Ectodermal cell (in vitro differentiated cells): ENCODE results near the gene NUP210.

ENCODE experiments used
- H3K27ac ChIP-seq: 2 replicates; pipeline ENCODE4 v1.7.0; 2013; ENCODE audit warnings: mild to moderate bottlenecking, low read depth, low read length; ENCODE audit not compliant: insufficient read depth, poor library complexity, severe bottlenecking
- H3K27me3 ChIP-seq: 2 replicates; pipeline ENCODE4 v1.7.0; 2013; ENCODE audit warnings: mild to moderate bottlenecking, low read length; ENCODE audit not compliant: insufficient read depth, control insufficient read depth, poor library complexity, severe bottlenecking
- H3K36me3 ChIP-seq: one replicate; pipeline ENCODE4 v1.7.0; 2013; ENCODE audit warnings: low read length; ENCODE audit not compliant: control insufficient read depth, insufficient read depth
- H3K4me1 ChIP-seq: one replicate; pipeline ENCODE4 v1.7.0; 2013; ENCODE audit warnings: low read length; ENCODE audit not compliant: control insufficient read depth, insufficient read depth
- H3K4me3 ChIP-seq: 2 replicates; pipeline ENCODE4 v1.7.0; 2013; ENCODE audit warnings: low read depth, low read length, control low read depth; ENCODE audit not compliant: insufficient read depth
- H3K9me3 ChIP-seq: 2 replicates; pipeline ENCODE4 v1.7.0; 2013; ENCODE audit warnings: mild to moderate bottlenecking, low read length, moderate library complexity; ENCODE audit not compliant: control insufficient read depth
- WGBS, 2 experiments: methylation state at CpG; one replicate each; pipeline ENCODE4 v1.1.7; 2013; ENCODE audit warnings: missing lambda C conversion rate in 2 of 2; 5-methylcytosine and 5-hydroxymethylcytosine counted together

NUP210 gene

GRCh38 chr3:13417166-13417947, 2.8 kb downstream of the NUP210 start:
- peaks cover 20% of the 10 kb centered on the region for H3K27me3 ChIP-seq
- H3K4me3 ChIP-seq = no peak overlapping the region
- WGBS, 2 experiments = 90 to 96% methylated on average over 6 of the region's 6 CpGs

GRCh38 chr3:13415997-13416793, 3.9 kb downstream of the NUP210 start:
- Histone ChIP-seq H3K9me3 (no peaks in the 10 kb centered on the region), H3K4me3 (no peak overlapping the region), H3K36me3 (no peaks in the 10 kb centered on the region), H3K27ac (no peak overlapping the region), H3K4me1 (peaks cover 6% of the 10 kb centered on the region), H3K27me3 (peaks cover 18% of the 10 kb centered on the region)
- 77 to 78% methylated on average over 9 of the region's 9 CpGs for WGBS, 2 experiments

More at GRCh38 chr3:13417166-13417947, 2.8 kb downstream of the NUP210 start:
- no peak overlapping the region for H3K27ac ChIP-seq
- no peaks in the 10 kb centered on the region for H3K36me3 ChIP-seq
- no peaks in the 10 kb centered on the region for H3K9me3 ChIP-seq
- peaks cover 7% of the 10 kb centered on the region for H3K4me1 ChIP-seq

- H3K4me1 ChIP-seq = no peaks in the 10 kb centered on the region
- peaks cover 10% of the 10 kb centered on the region for H3K27me3 ChIP-seq
- H3K27ac ChIP-seq = no peak overlapping the region
- H3K4me3 ChIP-seq = no peak overlapping the region
- H3K9me3 ChIP-seq = no peaks in the 10 kb centered on the region
- H3K36me3 ChIP-seq = no peaks in the 10 kb centered on the region
- 91 to 95% methylated on average over 15 of the region's 15 CpGs for whole genome bisulfite sequencing, 2 experiments
These were observed 4.7 kb downstream of the NUP210 start for GRCh38 chr3:13415236-13415986.

- 87% methylated on average over 14 of the region's 14 CpGs for WGBS, 2 experiments
- no peaks in the 10 kb centered on the region for H3K9me3 ChIP-seq
- peak overlapping the region; percentile 16 for H3K27ac ChIP-seq
- H3K4me1 ChIP-seq = no peaks in the 10 kb centered on the region
- peaks cover 5% of the 10 kb centered on the region for H3K27me3 ChIP-seq
- no peaks in the 10 kb centered on the region for H3K36me3 ChIP-seq
- H3K4me3 ChIP-seq = no peak overlapping the region
These were observed 5.9 kb downstream of the NUP210 start for GRCh38 chr3:13414040-13414729.

- Histone ChIP-seq H3K4me1 (no peaks in the 10 kb centered on the region), H3K9me3 (no peaks in the 10 kb centered on the region), H3K27me3 (no peaks in the 10 kb centered on the region), H3K36me3 (no peaks in the 10 kb centered on the region), H3K4me3 (no peak overlapping the region), H3K27ac (no peak overlapping the region)
- 95 to 97% methylated on average over 6 of the region's 6 CpGs for WGBS, 2 experiments
These were observed 8.8 kb downstream of the NUP210 start for GRCh38 chr3:13411186-13411860.

- Histone ChIP-seq H3K36me3 (no peaks in the 10 kb centered on the region), H3K4me1 (peaks cover 12% of the 10 kb centered on the region), H3K9me3 (no peaks in the 10 kb centered on the region), H3K27me3 (no peaks in the 10 kb centered on the region), H3K4me3 (no peak overlapping the region), H3K27ac (no peak overlapping the region)
- WGBS, 2 experiments = 87 to 94% methylated on average over 2 of the region's 2 CpGs
These were observed 11.2 kb downstream of the NUP210 start for GRCh38 chr3:13408890-13409289.

- no peak overlapping the region for H3K27ac ChIP-seq
- peaks cover 18% of the 10 kb centered on the region for H3K4me1 ChIP-seq
- H3K27me3 ChIP-seq = no peaks in the 10 kb centered on the region
- no peaks in the 10 kb centered on the region for H3K9me3 ChIP-seq
- H3K4me3 ChIP-seq = no peak overlapping the region
- H3K36me3 ChIP-seq = no peaks in the 10 kb centered on the region
These were observed 12.2 kb downstream of the NUP210 start for GRCh38 chr3:13407926-13408325.

- WGBS, 2 experiments = 91 to 100% methylated on average over 1 of the region's 1 CpG
- no peak overlapping the region for H3K27ac ChIP-seq
- no peaks in the 10 kb centered on the region for H3K36me3 ChIP-seq
- no peaks in the 10 kb centered on the region for H3K9me3 ChIP-seq
- H3K4me1 ChIP-seq = peaks cover 18% of the 10 kb centered on the region
- H3K27me3 ChIP-seq = no peaks in the 10 kb centered on the region
- H3K4me3 ChIP-seq = no peak overlapping the region
These were observed 12.6 kb downstream of the NUP210 start for GRCh38 chr3:13407475-13407874.

GRCh38 chr3:13406190-13406589, 13.9 kb downstream of the NUP210 start:
- Histone ChIP-seq H3K9me3 (no peaks in the 10 kb centered on the region), H3K4me1 (peaks cover 18% of the 10 kb centered on the region), H3K4me3 (no peak overlapping the region), H3K27ac (no peak overlapping the region), H3K36me3 (no peaks in the 10 kb centered on the region), H3K27me3 (no peaks in the 10 kb centered on the region)
- WGBS, 2 experiments = 88 to 90% methylated on average over 5 of the region's 5 CpGs
